HG02759 (cell line): Measurements from ENCODE around the gene RIMBP2.

Source experiments
- ATAC-seq: cut with Tn5 transposase; IDR thresholded peaks from one replicate; pipeline ENCODE4 v1.9.1; 2021; ENCODE audit warnings: mild to moderate bottlenecking, moderate library complexity; ENCODE audit not compliant: unreplicated experiment

Gene RIMBP2

DNA sequence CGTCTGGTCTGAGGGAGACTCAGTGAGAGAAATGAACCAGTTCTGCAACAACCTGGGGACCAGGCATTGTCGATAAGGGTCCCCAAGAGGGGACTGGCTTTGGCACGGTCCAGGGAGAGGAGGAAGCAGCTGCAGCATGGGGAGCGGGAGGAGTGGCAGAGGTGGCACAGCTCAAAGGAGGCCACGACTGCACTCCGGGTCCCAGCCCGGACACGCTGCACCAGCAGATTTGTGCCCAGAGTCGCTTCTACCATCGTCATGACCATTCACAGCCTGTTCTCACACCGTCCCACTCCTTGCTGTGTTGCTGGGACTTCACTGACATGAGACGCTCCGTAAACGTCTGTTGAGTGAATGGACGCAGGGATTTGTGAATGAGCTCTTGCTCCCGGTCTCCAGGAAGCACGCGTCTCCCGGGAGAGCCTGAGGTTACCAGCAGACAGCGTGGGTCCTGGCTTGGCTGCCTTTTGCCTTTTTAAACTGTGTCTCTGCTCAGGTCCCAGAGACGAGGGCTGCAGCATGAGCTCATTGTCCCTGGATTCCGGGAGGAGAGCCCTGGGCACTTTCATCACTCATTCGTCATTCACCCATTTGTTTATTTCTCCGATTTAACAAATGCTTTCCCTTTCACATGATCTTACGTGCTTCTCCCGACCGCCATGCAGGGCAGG, 241.4 kb downstream of the RIMBP2 start:
- ATAC-seq, result no peak

DNA sequence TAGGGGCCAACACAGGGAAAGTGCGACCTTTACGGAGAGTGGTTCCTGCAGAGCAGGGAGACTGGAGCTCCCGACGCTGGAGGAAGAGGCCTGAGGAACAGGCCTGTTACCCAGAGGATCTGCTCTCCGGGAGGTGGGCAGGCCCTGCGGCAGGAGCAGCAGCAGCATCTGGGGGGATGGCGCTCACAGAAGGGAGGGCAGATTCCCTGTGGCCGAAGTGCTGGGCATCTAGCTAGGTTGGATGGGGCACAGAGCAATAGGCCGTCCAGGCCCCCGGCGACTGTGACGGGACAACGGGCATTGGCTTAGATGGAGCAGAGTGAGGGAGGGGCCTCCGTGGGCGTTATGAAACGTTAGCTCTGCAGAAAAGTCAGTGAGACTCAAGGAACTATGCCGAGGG, 242.8 kb downstream of the RIMBP2 start:
- no peak for ATAC-seq

DNA sequence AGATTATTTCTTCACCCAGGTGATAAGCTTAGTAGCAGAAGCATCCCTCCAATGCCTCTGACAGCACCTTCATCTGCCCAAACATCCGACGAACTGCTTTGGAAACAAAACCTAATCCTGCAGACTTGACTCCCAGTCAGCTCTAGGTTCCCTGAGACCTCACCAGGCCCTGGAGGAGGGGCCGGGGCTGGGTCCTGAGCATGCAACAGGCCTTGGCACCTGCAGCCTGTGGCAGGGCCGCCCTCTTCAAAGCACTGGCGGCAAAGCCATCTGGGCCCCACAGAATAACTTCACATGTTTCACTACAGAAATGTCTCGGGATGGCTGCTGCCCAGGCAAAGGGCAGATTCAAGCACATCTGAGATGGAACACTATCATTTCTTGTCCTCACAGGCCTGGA, 245.1 kb downstream of the RIMBP2 start:
- ATAC-seq, result no peak

DNA sequence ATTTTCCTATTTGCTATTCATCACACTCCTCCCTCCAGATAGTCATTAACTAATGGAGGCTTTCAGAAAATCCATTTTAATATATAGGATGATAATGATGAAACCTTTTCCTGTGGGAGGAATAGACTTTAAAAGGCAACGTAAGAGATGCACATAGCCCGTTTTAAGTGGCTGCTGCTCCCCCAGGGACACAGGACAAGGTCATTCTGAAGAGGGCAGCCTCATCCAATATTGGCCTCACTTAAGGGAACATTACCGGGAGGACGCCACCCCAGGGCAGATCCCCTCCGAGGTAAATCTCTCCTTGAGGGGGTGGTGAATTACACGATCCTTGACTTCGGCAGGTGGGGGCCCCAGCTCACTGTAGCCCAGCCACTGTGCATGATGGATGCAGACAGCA, 246.5 kb downstream of the RIMBP2 start:
- no peak for ATAC-seq

DNA sequence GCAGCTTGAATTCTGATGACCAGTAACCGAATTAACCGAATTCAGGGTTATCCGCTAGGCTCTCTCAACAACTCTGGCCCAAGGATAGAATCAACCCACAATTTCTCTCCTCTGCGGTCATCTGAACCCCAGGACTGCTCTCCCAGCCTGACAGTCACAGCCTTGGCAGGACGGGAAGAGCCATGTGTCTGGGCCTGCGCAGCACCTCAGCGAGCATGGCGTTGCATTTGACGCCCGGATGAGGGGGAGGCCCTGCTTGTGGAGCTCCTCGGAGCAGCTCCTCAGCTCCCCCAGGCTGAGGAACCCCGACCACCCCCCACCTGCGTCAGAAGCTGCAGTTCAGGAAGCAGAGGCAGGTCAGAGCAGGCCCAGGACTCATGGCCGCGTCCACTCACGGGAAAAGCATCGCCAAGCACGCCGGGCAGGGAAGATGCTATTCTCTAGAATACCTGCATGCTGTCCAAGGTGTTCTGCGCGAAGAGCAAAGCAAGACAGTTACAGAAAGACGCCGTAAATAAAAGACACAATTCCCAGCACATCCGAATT, 247.3 kb downstream of the RIMBP2 start:
- no peak for ATAC-seq

DNA sequence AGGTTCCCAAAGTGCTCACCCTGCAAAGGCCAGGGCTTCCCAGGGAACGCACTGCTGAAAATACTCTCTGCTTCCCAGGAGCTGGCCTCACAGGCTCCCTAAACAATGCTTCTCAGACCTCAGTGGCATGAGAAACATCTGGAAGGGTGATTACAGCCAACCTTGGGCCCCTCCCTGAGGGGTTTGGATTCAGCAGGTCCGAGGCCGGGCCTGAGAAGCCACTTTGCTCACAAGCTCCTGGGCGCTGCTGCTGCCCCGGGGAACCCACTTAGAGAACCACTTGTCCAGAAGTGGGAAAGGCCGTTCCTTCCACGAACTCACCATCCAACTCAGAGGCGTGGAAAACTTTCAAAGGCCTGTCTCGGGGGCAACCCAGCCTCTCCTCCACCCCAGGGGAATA, 247.9 kb downstream of the RIMBP2 start:
- no peak for ATAC-seq

DNA sequence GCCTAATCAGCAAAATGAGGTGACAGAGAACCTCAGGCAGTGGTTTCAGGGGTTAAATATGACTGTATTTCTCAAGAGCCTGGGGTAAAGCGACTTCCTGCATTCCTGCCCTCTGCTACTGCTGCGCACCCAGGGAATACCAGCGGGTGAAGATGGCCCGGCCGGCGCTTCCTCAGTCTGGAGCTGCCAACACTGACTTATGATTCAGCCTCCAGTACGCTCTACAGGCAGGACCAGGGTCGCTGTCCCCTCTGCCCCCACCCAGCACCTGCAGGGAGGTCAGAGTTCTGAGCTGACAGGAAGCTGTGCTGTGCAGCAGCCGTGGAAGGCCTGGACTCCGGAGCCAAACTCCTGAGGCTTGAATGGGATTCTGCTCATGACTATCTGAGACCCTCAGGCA, 250.5 kb downstream of the RIMBP2 start:
- no peak for ATAC-seq

DNA sequence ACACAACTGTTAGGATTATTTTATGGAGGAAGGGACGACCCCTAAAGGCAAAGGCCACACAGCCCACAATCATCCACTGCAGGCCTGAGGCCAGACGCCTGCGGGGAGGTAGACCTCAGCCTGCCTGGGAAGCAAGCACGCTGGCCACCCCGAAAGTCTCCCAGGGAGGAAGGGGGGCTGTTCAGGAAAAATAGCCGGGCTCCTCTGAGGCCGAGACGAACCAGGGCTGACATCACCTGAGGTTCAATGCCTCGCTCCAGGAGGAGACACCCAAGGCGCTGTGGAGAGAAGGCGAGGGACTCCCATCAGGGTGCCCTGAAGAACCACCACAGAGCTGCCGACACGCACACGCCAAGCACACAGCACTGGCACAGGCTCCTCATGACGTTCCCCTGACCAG, 251.1 kb downstream of the RIMBP2 start:
- ATAC-seq, result no peak

DNA sequence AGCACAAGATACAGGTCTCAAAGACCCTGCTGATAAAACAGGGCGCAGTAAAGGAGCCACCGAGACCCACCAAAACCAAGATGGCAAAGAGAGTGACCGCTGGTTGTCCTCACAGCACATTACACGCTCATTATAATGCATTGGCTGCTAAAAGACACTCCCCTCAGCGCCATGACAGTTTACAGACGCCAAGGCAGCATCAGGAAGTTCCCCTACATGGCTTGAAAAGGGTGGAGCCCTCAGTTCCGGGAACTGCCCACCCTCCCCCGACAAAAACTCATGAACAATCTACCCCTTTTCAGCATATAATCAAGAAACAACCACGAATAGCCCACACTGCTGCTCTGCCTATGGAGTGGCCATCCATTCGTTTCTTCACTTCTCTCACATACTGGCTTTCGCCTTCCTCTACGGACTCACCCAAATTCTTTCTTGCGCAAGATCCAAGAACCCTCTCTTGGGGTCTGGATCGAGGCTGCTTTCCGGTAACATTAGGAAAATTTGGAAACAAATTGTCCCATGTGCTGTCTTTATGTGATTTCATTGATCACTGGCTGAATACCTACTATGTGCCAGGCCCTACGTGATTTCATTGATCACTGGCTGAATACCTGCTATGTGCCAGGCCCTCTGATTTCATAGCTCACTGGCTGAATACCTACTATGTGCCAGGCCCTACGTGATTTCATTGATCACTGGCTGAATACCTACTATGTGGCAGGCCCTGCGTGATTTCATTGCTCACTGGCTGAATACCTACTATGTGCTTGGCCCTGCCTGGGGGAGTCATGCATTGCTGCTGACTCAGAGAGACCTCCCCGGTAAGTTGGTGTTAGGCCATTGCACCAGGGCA, 252.1 kb downstream of the RIMBP2 start:
- ATAC-seq, result no peak

DNA sequence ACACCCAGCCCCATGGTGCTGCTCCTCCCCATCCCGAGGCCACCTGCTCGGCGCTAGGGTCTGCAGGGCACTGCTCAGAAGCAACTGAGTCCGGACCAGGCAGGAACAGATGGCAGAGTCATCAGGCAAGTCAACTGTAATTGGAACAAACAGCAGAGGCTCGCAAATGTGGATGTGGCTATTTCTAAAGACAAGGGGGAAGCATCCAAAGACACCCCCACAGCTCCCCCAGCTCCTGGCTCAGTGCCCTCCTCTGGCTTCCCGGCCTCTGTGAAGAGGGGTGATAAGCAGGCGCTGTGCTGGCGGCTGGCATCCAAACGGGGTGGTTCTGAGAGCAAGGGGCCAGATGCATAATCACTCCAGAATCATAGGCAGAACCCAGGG, 252.8 kb downstream of the RIMBP2 start:
- no peak for ATAC-seq

DNA sequence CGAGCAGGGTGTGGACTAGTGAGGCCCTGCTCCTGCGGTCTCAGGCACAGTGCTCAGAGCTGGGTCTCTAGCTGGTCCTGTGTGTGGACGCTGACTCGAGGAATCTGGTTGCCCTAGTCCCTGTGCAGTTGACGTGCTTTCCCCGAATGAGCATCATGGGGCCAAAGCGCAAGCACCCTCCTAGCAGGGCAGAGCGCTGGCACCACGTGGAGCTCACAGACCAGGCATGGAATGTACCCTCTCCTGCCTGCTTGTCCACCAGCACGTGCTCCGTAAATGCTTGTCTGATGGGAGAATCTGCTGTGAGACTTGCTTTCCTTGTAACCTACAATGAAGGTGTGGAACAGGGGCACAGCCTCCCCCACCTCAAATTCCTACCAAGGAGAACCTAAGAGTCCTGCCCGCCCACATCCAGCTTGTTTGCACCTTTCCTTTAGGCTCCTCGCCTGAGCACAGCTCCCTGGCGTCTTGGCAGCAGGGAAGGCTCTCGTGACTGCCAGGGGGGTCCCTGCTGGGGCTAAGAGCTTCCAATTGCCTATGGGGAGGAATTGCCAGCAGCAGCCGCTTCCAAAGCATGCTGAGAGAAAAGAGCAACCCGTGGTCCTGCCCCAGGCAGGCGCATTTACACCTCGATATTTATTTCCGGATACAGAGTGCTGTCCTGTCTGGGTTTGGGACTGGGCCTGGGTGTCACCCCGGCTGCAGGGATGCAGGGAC, 253.4 kb downstream of the RIMBP2 start:
- ATAC-seq, result no peak

DNA sequence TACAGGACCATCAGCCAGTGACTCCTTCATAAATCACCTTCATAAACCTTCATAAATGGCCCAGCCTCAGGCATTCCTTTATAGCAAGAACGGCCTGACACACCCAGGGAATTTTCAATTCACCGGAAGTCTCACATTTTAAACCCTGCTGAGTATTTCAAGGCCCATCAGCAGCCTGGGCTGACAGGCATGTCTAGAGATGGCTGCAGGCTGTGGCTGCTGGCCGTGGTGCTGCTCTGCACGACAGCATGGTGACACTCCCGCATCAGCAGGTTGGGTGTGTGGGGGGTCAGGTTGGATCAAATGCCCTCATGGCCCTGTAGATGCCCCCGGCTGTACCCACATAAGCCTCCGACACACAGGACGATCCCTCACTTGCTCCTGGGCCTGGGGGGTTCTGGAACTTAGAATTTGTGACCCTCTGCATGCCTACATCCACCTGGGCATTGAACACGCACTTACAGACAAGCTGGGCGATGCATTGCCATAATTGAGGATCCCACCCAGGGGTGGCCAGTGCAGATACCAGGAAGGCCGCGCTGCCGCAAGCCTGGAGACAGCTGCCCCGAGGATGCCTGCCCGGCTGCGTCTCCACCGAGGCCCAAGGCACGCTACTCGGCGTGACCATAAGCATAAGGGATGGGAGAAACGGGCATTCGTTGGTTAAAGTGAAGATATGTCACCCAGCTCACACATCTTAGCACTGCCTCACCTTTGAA, 254.1 kb downstream of the RIMBP2 start:
- ATAC-seq, result no peak

DNA sequence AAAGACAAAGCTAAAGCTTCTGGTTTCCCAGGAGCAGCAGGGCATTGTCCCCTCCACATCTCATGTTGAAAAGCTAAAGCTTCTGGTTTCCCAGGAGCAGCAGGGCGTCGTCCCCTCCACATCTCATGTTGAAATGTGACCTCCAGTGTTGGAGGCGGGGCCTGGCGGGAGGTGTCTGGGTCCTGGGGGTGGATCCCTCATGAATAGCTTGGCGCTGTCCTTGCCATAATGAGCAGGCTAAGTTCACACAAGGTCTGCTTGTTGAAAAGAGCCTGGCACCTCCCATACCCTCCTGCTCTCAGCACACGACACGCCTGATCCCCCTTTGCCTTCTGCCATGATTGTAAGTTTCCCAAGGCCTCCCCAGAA, 254.7 kb downstream of the RIMBP2 start:
- ATAC-seq, result no peak

DNA sequence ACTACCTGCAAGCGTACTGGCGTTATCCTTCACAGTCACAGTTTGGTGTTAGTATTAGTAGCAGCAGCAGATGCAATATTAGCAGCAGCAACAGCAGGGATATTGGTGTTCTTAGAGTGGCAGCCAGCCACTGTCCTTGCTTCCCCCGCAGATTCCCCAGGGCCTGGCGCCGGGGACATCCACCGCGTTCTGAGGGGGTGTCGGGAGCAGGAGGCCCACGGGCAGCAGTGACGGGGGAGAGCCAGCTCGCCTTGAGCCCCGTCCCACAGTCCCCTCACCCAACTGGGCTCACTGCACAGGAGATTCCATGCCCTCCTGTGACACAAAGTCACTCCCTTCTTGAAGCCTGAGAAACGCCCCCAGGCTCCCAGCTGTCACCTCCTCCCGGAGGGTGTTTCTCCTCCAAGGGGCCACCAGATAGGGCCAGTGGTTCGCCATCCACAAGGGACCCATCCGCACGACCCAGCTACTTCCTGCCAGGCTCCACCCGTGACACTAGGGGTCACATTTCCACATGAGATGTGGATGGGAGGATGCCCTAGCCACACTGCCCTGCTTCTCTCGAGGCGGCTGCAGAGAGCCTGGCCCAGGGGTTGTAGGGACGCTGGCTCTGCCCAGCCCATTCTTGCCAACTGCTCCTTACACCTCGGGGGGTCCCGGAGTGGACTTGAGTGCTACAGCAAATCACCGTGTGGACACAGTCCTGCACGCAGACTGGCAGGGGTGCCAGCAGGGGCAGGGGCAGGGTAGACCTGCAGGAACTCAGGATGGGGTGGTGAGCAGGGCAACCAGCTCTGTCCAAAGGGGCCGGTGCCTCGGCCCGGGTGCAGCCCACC, 255.3 kb downstream of the RIMBP2 start:
- no peak for ATAC-seq

DNA sequence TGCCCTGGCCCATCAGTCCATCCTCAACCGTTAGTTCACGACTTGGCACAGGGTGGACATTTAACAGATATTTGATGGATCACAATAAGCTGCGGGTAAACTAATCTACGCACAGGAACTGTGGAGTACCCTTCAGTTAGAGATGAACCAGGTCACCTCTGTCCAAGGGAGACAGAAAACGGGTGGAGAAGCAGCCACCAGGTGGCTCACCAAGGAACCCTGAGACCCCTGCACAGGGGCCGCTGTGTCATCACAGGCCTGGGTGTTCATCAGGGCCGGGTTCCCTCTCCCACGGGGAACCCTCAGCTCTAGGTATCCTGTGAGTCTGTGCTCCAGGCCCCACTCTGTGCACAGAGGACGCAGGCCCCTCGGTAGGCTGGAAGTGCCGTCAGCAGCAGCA, 256.2 kb downstream of the RIMBP2 start:
- ATAC-seq, result no peak

DNA sequence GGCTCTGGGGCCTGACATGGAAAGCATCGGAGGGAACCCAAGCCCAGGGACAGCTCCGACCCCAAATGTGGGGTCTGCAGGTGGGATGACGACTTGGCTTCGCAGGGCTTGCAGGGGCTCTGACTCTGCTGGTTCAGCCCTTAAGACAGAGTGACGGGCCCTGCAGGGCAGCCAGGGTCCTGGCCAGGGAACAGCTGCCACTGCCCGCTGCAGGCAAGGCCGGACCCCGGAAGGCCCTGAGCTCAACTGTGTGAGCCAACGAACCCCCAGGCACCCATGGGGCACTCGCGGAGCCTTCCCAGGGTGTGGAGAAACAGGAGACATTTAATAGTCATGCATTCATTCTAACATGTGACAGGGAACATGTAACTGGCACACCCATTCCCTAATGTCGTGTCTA, 257.8 kb downstream of the RIMBP2 start:
- no peak for ATAC-seq

DNA sequence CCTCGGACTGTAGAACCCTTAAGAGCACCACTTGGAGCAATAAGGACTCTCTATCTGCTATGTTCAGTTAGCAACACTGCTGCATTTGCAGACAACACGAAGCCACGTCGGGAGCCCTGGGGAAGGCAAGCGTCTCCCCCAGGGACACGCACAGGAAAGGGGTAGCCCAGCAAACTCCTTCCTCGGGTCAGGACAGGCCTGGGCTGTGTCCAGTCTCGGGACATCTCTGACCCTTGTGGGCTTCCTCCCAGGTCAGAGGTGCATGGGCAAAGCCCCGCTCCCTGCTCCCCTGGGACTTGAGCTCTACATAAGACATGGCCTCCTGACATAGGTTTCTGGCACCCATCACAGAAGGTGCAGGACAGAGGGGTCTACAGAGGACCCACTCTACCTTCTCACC, 258.9 kb downstream of the RIMBP2 start:
- no peak for ATAC-seq

DNA sequence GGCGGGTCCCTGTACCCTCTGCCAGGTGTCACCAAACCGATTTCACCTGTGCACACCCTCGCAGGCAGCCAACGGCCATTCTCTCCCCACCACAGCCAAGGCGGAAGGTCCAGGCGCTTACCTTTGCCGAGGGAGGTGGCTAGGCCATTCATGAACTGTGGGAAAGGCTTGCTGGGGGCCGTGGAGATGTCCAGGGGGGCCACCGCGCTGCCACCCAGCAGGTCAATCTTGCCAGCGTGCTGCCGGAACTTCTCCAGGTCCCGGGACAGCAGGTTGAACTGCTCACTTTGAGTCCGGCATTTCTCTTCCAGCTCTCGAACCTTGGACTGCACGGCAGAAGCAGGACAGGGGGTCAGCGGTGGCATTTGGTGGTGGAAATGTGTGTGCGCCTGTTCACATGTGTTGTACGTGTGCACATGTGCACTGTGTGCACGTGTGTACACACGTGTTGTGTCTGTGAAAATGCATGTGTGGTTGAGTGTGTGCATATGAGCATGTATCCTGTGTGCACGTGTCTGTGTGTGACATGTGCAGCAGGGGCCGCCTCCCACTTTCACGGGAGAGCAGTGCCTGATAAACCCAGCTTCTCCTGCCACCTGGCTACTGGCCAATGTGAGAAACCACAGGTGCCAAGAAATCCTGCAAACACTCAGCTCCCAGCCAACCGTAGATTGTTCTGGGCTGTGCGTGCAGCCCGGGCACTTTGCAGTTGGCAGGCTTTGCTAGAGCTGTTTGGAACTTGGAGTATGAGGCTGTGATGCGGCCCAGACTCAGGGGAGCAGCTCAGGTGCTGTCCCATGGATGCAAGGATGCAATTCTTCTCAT, 259.5 kb downstream of the RIMBP2 start:
- ATAC-seq, result no peak

DNA sequence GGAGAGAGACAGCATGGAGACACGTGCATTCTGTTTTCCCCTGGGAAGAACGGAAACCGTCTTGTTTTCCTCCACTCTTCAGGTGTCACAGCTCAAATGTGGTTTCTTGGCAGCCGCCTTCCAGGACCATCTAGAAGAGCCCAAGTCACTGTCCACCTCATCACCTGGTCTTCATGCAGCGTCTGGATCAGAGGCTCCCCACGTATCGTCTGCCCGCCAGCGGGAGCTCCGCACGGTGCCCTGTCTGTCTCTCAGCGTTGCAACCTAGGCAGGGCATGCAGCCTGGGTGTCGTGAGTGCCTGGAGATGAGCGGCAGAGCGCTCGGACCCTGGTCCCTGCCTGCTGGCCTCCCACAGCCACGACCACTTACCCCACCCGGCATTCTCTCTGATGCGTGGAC, 260.9 kb downstream of the RIMBP2 start:
- ATAC-seq, result no peak
